Measurements from ENCODE around the gene USP49. TPM values are rescaled to one million over a fixed set of nuclear protein-coding genes. Genes with fewer than 3 reads are reported as not detected.
A peak's percentile ranks its signal among the peaks of the same experiment; 100 is the strongest.

Gene USP49
- total and polyA plus RNA-seq, 10 of the 15 experiments (the other 5 are each of a cell fraction or from before 2014, with no cell fraction given): 1.0 to 7.7 (median 4.3) TPM

GRCh38 chr6:41894366-41895299 lies 542 bp downstream of the USP49 start (continued):
- TF ChIP-seq ZBTB4 (CRISPR knock-in tag; IDR thresholded peaks at IDR 0.05) (no peak), MTA3 (IDR thresholded peaks at IDR 0.05; ENCODE audit: borderline replicate concordance, low read length) (no peak), RFX5 (IDR thresholded peaks at IDR 0.05; ENCODE audit: low read depth, low read length) (no peak), MYC (IDR thresholded peaks at IDR 0.05; ENCODE audit: insufficient read depth, insufficient read length, insufficient replicate concordance, low read length, severe bottlenecking) (no peak), STAT1 (conservative IDR thresholded peaks at IDR 0.05) (no peak), NBN (IDR thresholded peaks at IDR 0.05) (peak; percentile 64), CTCF (IDR thresholded peaks at IDR 0.05 in 2 of 3, conservative IDR thresholded peaks at IDR 0.05 in 1 of 3; ENCODE audit: control insufficient read depth in 2 of 3, extremely low read depth in 1 of 3, insufficient read depth in 1 of 3, low read depth in 3 of 3, low read length in 3 of 3) (no peak), BACH1 (IDR thresholded peaks at IDR 0.05; ENCODE audit: borderline replicate concordance) (no peak), MLLT1 (IDR thresholded peaks at IDR 0.05) (peak; percentile 38; the same call in 1 of the 2 replicates), RELB (IDR thresholded peaks at IDR 0.05; ENCODE audit: low read depth) (peak; percentile 40; the same call in 1 of the 2 replicates), ZZZ3 (IDR thresholded peaks at IDR 0.05; ENCODE audit: control insufficient read depth, insufficient read length, low read depth) (no peak), MXI1 (IDR thresholded peaks at IDR 0.05; ENCODE audit: low read depth, low read length) (no peak), RB1 (IDR thresholded peaks at IDR 0.05; ENCODE audit: borderline replicate concordance) (no peak), TCF12 (IDR thresholded peaks at IDR 0.05; ENCODE audit: low read depth, low read length) (no peak), POLR2A (IDR thresholded peaks at IDR 0.05; ENCODE audit: low read depth, low read length) (no peak), CREM (IDR thresholded peaks at IDR 0.05; ENCODE audit: low read depth) (no peak), ESRRA (IDR thresholded peaks at IDR 0.05; ENCODE audit: low read length) (no peak), PKNOX1 (IDR thresholded peaks at IDR 0.05) (no peak)

Data from GM12878 (cell line).